ENCODE results near the gene GOLGA2.

GRCh38 chr9:128253991-128254346 is 21.8 kb downstream of the GOLGA2 start:
- no peak for TF ChIP-seq POLR2A (IDR thresholded peaks at IDR 0.05)
- no peak for TF ChIP-seq CTCF (IDR thresholded peaks at IDR 0.05)
- no peak for TF ChIP-seq POLR2AphosphoS5 (IDR thresholded peaks at IDR 0.05)

All from gastroesophageal sphincter (tissue), 3 donors.